GM21737 (cell line): ENCODE data around the gene LIMK2.
"Not testable (repeated sequence)": the region's sequence is repeated elsewhere in the genome, so short reads cannot be mapped to it uniquely, and the experiment has no call there.

Source experiments
- ATAC-seq: cut with Tn5 transposase; IDR thresholded peaks from one replicate; pipeline ENCODE4 v1.9.1; 2021; ENCODE audit warnings: mild to moderate bottlenecking, moderate library complexity; ENCODE audit not compliant: unreplicated experiment

LIMK2 gene

DNA sequence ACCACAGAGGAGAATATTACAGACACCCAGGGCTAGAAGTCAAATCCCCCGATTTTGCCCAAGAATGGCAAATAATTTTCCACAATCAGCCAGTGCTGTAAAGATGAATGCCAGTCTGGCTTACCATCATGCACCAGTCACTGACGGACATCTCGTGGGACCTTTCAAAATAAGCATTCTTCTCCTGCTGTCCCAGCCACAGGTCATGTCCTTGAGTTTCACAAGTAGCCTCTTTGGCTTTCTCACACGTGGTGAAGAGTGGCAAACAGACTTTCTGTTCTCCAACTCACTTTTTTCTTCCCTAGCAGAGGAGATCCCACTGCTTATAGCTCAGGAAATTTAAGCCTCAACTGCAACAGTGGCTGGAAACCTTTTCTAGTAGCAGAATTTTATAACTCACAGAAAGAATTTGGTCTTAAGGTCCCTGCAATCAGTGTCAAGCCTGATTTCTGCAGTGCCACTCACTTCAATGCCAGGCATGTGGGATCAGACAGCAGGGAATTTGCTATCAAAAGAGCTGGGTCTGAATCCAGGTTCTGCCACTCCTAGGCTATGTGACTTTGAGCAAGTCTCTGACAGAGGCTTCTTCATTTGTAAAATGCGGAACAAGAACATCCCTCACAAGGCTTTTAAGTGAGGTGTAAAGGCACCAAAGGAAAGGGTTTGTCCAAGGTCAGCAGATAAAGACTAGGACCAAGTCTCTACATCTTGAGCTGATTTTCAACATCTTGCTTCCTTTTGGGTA, 76.6 kb downstream of the LIMK2 start:
- no peak for ATAC-seq

DNA sequence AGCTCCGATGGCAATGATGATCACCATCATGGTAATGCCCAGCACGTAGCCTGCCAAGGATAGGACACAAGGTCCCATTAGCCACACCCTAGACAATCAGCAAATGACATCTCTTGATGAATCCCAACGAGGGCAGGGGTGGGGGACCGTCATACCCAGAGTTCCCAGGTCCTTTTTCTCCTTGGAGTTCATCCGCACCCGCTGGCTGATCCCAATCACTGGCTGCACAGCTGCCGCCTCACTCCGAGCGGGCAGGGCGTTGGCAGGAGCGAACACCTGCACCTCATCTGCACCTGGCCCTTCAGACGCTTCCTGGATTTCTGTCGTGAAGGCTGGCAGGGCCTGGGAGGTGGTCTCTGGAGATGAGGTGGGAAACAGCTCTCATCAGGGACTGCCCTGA, 77.2 kb downstream of the LIMK2 start:
- ATAC-seq = no peak

DNA sequence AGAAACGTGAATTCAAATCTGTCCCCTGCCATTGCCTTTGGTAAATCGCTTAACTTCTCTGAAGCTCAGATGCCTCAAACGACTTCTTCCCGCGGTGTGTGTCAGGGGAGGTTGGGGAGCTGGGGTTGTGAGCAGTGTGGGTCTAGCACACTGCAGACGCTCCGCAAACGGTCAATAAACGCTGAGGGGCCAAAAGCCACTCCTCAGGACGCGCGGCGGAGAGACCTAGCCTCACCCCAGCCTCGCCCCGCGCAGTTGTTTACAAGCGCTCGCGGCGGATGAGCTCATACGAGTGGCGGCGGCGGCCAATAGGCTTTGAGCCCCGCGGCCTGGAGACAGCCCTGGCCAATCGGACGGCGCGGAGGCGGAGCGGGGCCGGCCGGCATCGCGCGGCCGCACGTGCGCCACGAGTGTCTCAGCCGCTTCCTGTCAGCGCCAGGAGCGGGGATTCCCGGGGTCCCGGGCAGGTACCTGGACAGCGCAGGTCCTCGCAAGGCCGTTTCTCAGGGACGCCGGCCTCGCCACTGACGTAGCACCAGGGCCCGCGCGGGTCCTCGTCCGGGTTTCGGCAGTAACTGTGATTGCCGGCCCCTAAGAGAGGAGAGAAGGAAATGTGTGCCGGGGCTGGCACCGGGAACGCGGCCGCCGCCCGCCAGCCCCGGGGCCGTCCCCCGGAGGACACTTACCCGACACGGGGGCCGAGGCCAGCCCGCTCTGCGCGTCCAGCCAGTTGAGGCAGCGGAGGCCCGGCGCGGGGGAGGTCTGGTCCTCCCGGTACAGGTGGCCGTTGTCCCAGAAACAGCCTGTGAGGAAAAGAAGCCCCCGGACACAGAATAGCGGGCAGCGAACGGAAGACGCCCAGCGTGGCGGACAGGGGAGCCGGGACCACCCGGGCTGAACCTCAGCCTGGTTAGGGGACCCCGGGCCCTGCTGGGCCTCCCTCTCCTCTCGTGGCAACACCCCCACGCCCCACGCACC, 78.7 kb downstream of the LIMK2 start:
- ATAC-seq = peak; percentile 85

DNA sequence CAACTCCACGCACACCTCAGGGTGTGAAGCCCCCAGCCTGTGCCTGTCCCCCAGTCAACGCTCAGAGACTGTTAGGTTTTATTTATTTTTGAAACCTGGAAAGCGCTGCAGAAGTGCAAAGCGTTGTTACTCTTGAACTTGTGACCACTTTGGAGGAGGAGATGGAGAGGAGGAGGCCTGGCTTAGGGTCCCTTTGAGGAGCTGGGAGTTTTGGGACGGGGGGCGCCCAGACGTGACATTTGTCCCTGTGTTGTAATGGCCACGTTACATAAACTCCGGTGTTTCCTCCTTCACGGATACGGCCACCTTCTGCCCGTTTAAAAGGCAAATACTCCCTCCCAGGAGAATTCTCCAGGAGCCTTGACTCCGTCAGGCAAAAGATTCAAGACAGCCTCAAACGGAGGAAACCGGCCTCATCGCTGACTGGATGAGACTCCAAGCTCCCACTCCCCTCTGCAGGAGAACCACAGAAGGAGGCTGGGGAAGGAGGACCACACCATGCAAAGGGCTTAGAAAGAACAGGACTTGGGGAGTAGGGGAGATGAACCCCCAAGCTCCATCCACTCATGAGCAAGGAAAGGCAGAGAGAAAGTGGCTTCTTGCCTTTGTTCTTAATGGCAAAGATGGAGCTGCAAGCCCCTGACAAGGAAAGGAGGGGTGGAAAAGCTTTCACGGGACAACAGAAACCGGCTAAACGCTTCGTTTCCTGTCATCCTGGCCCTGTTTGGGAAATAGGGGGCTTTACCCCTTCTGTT, 79.6 kb downstream of the LIMK2 start:
- ATAC-seq = no peak

DNA sequence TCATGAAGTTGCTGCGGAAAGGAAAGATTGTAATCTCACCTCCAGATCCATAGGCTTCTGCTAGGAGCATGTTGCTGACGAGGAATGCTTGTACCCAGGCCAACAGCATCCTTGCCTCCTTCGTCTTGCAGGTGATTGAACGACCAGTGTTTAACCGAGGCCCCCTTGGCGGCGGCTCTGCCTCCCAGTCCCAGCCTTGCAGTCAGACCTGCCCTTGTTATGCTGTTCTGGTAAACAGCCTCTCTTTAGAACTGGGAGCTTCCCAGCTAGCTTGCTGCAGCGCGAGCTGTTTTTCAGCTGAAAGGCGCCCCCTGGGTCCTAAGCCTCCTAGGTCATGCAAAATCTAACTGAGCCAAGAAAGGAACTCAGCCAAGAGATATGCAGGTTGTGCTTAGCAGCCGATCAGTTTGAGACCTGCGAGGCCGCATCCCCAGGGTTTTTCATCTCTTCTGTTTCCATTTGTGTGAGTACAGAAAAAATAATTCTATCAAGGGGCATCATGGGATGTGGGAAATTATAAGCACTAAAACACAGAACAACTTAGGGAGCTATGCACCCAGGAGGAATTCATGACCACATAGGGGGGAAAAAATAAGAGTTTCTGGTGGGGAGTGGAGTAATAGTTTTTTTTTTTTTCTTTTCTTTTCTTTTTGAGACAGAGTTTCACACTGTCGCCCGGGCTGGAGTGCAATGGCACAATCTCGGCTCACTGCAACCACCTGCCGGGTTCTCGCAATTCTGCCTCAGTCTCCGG, 80.3 kb downstream of the LIMK2 start, which contains the start of gene PIK3IP1:
TSS of gene PIK3IP1 (minus strand) at position 253 of the 754 bp plus-strand sequence. CDS start at position 109, 144 bp downstream.
- ATAC-seq = no peak

DNA sequence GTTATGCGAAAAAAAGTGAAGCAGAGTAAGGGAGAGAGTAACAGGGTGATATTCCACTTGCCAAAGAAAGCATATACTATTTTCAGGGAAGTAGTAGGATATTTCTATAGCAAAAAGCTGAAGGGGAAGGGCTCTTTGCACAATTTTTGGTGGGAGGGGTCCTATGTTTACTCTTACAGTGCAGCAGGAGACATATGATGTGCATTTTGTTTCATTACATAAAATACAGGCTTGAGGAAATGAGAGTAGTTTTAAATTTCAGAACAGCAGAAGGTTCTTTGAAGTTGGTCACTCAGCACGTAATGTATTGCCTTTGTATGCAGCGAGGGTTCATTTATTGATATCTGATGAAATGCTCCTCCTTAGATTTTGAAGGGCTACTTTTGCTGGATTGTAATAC, 83.3 kb downstream of the LIMK2 start:
- ATAC-seq = no peak

DNA sequence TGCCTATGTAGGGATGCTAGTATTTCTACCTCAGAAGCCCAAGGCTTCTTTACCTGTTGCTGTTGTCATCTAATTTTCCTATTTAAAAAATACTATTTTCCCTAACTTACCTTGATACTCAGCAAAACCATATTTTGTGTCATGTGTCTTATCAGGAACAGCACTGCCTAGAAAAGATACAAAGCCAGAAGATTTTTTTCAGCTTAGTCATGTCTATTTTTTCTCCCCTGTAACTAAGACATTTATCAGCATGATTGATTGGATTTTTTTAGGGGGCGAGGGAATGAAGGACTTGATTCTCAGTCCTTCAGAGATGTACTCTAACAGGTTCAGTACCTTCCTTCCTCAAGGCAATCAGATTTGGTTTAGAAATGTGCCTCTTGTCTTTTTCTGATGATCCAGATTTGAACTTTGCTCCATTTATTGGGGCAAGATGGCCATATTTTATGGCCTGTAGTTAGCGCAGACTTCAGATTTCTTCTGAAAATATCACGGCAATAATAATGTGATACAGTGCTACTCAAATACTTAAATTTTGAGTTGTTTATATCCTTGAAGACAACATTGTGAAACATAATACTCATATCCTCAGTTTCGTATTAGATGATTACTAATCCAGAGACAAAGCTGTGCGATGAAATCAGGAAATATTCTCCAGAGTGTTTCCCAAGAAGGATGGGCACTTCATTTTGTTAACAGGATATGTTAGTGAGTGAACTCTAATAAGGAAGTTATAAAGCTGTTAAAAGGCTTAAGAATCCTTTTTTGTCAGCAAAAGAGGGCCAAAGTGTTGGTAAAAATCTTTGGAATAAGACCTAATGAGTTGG, 83.9 kb downstream of the LIMK2 start:
- ATAC-seq = no peak

DNA sequence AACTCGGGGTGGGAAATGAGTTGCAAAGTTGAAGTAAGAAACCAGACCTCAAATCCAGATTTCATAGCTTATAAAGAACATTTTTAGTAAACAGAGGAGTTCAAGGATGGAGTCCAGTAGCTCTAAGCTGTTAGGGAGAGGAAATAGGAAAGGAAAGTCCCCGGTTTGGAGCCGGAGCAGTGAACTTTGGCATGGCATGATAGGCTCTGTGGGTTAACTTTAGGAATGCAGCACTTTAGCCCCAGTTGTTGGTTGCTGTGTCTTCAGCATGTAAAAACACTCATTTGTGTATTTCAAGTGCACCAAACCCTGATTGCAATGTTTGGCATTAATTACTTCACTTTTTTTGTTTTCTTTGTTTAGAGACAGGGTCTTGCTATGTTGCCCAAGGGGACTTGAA, 88.8 kb downstream of the LIMK2 start:
- no peak for ATAC-seq

DNA sequence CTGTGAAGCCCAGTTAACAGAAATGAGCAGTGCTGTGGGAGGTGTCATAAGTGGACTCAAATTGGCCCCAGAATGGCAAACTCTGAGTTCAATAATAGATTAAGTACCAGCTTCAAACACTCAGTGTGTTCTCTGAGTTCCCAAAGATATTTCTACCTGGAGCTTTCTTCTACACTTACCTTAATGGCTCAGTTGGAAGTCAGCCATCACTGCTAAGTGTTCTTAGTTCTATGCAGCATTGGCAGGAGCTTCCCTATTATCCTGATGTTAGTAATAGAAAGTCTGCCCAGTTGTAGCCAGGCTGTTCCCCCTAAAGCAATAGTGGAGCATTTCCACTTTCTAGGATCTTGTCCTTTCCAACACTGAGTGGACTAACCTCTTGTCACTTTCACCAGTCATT, 89.9 kb downstream of the LIMK2 start:
- ATAC-seq = no peak

DNA sequence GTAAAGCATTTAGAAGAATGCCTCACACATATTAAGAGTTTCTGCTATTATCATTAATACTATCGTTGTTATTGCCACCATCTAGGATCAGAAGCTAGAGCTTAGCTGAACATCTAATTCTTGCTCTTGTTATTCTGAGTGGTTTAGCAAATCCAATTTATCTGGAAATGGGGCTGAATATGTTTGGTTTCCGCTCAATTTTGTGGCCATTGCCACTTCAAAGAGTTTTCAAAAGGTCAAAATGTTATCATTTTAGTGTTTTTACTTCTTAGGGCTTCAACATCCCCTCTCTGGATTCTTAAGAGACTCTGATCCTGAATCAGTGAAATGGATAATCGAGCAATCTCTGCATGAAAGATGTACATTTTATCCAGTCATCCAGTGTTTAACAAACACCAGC, 90.4 kb downstream of the LIMK2 start:
- no peak for ATAC-seq

DNA sequence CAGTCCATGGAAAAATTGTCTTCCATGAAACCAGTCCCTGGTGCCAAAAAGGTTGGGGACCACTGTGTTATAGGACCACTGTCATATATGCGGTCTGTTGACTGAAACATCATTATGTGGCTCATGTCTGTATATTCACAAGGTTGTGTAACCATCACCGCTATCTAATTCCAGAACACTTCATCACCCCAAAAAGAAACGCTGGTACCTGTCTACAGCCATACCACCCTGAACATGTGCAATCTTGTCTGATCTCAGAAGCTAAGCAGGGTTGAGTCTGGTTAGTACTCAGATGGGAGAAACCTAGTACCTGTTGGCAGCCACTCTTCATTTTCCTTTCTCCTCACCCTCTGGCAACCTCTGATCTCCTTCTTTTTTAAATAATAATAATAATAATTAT, 93.1 kb downstream of the LIMK2 start:
- ATAC-seq = no peak

DNA sequence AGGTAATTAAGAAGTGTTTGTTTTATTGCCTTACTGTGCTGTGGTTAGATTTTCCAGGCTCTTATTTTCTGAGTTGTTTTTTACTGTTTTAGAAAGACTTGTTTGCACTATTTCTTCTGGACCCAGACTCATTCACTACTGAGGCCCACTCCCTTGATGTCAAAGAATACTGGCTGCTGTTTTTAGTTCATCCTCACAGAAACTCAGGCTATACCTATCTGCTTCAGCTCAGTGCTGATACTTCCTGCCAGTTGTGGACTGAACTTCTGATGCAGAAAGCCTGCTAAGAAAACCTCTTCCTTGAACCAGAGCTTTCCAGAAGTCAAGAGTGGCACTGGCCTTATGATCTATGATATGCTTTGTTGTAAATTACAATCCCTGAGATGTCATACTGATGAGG, 96.1 kb downstream of the LIMK2 start:
- no peak for ATAC-seq

DNA sequence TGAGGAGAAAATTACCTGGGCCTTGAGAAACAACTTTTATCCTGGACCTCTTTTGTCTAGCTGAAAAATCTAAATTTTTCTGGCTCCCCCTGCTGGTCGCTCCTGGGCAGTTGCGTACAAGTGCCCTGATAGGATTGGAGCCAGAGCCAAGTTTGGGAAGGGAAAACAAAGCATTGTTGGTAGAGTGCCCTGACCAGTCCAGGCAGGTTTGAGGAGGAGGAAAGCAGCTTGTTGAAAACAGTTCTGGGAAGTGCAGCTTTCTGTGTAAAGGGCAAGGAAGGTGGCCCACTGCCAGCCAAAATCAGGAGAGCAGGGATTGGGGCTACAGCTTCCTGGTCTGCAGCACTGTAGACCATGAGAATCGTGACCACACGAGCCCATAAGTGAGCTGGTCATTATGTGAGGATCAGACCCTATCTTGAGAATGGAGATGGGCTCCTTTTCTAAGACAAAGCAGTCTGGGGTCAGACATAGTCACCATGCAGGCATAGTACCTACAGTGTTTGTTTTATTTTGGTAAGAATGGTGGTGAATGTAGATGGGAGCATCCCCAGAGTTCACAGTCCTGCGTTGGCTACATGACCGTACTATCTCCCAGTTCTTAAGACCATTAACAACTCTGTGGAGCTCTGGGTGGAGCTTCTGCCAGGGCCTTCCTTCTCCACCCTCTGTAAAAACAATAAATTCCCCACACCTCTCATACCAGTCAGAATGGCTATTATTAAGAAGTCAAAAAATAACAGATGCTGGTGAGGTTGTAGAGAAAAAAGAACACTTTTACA, 101.5 kb downstream of the LIMK2 start:
- ATAC-seq = no peak

DNA sequence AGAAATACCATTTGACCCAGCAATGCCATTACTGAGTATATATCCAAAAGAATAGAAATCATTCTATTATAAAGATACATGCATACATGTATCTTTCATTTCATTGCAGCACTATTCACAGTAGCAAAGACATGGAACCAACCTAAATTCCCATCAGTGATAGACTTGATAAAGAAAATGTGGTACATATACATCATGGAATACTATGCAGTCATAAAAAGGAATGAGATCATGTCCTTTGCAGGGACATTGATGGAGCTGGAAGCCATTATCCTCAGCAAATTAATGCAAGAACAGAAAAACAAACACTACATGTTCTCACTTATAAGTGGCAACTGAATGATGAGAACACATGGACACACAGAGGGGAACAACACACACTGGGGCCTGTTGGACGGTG, 102.1 kb downstream of the LIMK2 start:
- not testable (repeated sequence) for ATAC-seq

DNA sequence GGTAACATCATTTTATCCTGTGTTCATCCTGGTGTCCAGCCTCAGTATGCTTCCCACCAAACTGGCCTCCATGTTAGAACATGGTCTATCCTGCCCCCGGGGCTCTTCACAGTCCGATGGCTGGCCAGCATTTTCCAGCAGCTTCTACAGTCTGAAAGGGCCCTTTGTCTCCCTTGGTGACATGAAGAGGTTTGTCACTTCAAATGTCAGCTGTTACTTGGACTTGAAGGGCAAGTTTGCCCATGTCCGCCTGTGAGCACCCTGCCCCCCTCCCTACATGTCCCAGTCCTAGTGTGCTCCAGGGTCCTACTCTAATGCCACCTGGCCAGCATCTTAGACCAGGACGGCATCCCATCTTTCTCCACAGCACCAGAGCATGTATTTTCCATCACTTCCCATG, 109.3 kb downstream of the LIMK2 start:
- ATAC-seq = no peak

DNA sequence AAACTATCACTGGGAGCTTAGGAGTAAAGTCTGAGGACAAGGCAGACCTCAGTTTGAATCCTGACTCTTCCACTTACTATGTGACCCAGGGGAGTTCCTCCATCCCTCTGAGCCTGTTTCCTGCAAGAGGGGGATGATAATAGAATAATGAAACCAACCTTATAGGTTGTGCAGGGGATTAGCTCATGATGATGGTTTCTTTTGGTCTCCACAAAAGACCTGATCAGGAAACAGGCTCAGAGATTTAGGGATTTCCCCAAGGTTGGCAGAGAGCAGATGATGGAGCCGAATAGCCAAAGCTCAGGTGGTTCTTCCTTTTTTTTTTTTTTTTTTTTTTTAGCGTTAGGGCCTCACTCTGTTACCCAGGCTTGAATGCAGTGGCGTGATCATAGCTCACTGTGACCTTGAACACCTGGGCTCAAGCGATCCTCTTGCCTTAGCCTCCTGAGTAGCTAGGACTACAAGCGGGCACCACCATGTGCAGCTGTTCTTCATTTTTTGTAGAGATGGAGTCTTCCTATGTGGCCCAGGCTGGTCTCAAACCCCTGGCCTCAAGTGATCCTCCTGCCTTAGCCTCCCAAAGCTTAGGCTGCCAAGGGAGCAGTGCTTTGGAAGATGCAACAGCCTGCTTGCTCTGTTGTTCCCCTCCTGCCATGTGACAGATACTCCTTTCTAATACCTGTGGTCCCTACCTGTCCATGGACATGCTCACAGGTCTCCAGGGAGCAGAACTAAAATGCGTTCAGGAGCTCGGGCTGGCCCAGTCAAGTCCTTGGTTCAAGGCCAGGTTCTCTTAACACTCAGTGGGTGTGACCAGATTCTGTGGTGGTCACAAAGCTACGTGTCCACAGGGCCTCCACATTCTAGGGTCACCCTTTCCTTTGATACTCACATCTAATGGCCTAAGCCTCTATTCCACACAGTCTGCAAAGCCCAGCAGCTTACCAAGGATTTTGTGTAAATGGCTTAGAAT, 111.8 kb downstream of the LIMK2 start:
- no peak for ATAC-seq

DNA sequence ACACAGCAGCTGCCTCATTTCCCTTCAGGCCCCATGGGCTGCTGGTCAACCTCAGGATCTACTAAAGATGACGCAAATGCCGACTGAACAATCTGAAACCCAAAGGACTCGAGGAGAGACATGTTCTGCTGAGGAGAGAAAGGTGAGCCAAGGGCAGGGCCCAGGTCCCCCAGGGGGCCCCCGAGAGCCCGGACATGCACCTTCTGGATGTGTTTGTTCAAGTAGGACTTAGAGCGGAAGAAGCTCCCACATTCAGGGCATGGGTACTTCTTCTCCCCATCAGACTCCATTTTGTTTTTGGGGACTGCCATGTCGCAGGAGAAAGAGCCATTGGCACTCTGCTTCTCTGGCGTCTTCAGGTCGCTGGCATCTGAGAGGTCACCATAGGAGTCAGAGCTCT, 114.8 kb downstream of the LIMK2 start:
- no peak for ATAC-seq
